ENCODE measurements around the gene TXLNG.

GRCh38 chrX:16745102-16745501 is 41.2 kb upstream of the TXLNG start:
- TF ChIP-seq CTCF (IDR thresholded peaks at IDR 0.05; ENCODE audit: extremely low read depth in 1 of 2, insufficient read depth in 1 of 2, low read depth in 1 of 2, low read length in 2 of 2) (no peak), POLR2A (IDR thresholded peaks at IDR 0.05; ENCODE audit: low read depth, low read length) (no peak), POLR2AphosphoS5 (IDR thresholded peaks at IDR 0.05; ENCODE audit: insufficient read depth, low read depth, low read length) (no peak), FOS (IDR thresholded peaks at IDR 0.05; ENCODE audit: borderline replicate concordance, insufficient read depth, low read length) (no peak), JUN (IDR thresholded peaks at IDR 0.05; ENCODE audit: borderline replicate concordance, insufficient read depth, insufficient read length, low read depth) (no peak), MAX (IDR thresholded peaks at IDR 0.05; ENCODE audit: insufficient read depth, insufficient read length) (no peak)

Measured in endothelial cell of umbilical vein (primary cell).